ENCODE data around the gene PEF1.

Gene PEF1

DNA sequence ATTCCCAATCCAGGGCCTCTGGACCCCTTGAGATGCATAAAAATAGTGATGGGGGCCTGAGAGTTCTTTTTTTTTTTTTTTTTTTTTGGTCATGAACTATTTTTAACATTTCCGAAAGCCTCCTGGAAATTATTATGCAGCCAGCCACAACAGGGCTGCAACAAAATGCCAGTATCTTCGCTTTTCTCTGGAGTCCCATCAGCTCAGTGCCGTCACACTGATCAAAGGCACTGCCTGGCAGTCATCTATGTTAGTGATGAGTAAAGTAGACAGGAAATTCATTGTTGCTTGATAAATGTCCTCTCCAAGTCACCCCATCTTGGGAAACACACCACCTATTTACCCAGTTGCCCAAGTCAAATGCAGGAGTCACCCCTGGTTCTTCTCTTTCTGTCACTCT lies 15.2 kb upstream of the PEF1 start:
- H3K4me3 ChIP-seq (ENCODE audit: low read depth, low read length): no peak overlapping the region
- TF ChIP-seq, protein P1, sequence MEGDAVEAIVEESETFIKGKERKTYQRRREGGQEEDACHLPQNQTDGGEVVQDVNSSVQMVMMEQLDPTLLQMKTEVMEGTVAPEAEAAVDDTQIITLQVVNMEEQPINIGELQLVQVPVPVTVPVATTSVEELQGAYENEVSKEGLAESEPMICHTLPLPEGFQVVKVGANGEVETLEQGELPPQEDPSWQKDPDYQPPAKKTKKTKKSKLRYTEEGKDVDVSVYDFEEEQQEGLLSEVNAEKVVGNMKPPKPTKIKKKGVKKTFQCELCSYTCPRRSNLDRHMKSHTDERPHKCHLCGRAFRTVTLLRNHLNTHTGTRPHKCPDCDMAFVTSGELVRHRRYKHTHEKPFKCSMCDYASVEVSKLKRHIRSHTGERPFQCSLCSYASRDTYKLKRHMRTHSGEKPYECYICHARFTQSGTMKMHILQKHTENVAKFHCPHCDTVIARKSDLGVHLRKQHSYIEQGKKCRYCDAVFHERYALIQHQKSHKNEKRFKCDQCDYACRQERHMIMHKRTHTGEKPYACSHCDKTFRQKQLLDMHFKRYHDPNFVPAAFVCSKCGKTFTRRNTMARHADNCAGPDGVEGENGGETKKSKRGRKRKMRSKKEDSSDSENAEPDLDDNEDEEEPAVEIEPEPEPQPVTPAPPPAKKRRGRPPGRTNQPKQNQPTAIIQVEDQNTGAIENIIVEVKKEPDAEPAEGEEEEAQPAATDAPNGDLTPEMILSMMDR (IDR thresholded peaks at IDR 0.05; ENCODE audit: low read depth, low read length, missing control alignments): no peak
- in situ Hi-C loops (cut with HindIII; ENCODE audit: low sequenced_read_pairs): loop anchor here (25.0 kb wide), 1 partner anchor 302 kb away; no protein-coding TSS in a partner anchor
- DNase-seq (ENCODE audit: low read depth): no peak

DNA sequence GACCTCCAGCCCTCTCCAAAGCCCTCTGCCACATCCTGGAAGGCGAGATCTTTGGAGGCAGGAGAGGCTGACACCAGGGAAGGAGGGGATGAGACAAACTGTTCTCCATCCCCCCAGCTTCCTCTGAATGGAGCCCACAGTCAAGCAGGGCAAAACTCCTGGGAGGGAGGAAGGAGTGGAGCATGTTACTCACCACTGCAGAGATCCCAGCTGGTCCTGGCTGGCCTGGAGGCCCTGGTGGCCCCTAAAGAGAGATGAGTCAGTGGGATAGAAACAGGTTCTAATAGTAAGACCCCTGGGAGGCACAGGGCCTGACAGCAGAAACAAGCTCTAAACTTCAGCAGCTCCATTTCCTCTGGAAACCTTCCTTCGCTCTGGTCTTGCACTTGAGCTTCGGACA lies 14.0 kb upstream of the PEF1 start:
- TF ChIP-seq, protein P1 (IDR thresholded peaks at IDR 0.05; ENCODE audit: low read depth, low read length, missing control alignments): no peak
- DNase-seq (ENCODE audit: low read depth): no peak
- no peak overlapping the region for H3K4me3 ChIP-seq (ENCODE audit: low read depth, low read length)
- in situ Hi-C loops (cut with HindIII; ENCODE audit: low sequenced_read_pairs): loop anchor here (25.0 kb wide), 1 partner anchor 304 kb away; no protein-coding TSS in a partner anchor

DNA sequence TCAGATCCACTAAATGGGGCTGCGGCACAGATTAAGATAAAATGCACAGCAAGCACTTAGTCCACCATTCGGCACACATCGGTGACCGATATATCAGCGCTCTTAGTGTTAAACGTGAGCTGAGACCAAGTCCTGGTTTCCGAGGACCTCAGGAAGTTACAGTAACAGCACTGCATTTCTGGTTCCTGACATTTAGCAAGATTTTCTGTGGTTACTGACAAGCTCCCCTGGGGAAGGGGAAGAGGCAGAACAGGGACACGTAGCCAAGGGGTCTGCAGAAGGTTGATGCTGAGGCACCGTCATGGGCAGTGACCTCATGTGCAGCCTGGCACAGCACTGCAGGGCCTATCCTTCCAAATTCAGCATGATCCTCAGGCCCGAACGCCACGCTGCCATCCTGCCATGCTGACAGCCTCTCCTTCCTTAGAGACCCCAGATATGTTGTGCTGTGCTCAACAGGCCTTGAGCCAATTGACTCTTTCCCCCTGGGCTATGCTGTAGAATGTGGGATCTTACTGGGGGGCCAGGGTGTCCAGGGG lies 13.4 kb upstream of the PEF1 start:
- H3K4me3 ChIP-seq (ENCODE audit: low read depth, low read length): no peak overlapping the region
- in situ Hi-C loops (cut with HindIII; ENCODE audit: low sequenced_read_pairs): loop anchor here (25.0 kb wide), 1 partner anchor 304 kb away; no protein-coding TSS in a partner anchor
- TF ChIP-seq, protein P1 (IDR thresholded peaks at IDR 0.05; ENCODE audit: low read depth, low read length, missing control alignments): no peak
- no peak for DNase-seq (ENCODE audit: low read depth)

DNA sequence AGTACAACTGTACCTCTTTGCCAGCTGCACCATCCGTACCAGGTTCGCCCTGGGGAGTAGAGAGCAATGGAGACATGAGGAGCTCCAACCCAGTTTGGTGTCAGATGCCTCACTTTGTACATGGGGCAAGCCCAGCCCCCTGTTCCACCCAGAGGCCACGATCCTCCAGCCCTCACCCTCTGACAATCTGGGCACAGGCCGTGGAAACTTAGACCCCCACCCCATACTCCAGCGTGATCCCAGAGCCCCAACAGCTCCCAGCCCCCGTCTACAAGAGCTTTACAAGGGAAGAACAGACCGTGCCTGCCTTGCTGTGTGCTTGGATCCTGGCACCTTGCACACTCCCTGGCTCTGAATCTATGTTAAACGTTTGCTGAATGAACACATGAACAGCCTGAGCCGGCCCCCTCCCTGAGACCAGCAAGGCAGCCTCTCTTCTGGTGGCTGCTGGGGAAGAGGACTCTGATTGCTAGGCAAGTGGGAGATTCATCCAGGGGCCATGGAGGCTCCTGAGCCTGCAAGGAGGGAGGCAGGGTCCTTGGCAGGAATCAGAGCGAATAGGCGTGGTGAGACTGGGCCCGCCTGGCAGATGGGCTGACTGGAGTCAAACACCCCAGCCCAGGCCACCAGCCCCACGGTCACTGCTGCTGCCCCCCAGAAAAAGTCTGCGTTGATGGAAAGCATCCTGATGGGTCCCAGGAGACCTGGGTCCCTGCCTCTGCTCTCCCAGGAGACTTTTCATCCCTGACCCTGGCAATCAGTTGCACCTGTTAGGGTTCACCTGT lies 12.5 kb upstream of the PEF1 start:
- TF ChIP-seq, protein P1 (IDR thresholded peaks at IDR 0.05; ENCODE audit: low read depth, low read length, missing control alignments): no peak
- no peak overlapping the region for H3K4me3 ChIP-seq (ENCODE audit: low read depth, low read length)
- in situ Hi-C loops (cut with HindIII; ENCODE audit: low sequenced_read_pairs): loop anchor here (25.0 kb wide), 1 partner anchor 305 kb away; no protein-coding TSS in a partner anchor
- no peak for DNase-seq (ENCODE audit: low read depth)

DNA sequence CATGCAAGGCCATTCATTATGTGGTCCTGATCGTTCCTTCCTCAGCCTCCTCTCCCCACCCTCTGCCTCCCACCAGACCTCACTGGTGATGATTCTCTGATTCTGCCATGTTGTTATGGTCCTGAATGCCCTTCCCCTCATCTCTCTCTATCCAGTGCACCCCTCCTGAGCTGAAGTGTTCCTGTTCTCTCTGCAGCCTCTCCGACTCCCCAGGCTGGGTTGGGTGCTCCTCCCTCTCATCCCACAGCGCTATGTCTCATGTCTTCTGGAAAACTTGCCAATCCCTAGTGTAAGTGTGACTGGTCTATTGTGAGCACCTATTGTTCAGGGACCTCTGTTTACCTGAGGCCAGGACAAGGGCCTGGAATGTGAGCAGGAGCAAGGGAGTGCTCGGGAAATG lies 11.1 kb upstream of the PEF1 start:
- TF ChIP-seq, protein P1 (IDR thresholded peaks at IDR 0.05; ENCODE audit: low read depth, low read length, missing control alignments): no peak

DNA sequence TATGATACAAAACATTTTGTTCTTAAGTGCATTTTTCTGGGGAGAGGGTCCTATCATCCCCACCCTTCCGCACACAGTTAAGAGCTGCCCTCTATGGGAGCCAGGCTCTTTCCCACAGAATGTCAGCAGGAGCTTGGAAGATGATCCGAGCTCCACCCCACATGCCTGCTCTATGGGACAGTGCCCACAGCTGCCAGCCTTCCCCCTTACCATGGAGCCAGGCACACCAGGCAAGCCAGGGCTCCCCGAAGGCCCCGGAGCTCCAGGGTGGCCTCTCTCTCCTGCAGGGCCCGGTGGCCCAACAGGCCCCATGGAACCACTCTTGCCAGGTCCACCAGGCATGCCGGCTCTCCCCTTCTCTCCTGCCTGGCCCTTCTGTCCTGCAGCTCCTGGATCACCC lies 10.4 kb upstream of the PEF1 start:
- no peak for DNase-seq (ENCODE audit: low read depth)
- TF ChIP-seq, protein P1 (IDR thresholded peaks at IDR 0.05; ENCODE audit: low read depth, low read length, missing control alignments): no peak
- in situ Hi-C loops (cut with HindIII; ENCODE audit: low sequenced_read_pairs): loop anchor here (25.0 kb wide), 1 partner anchor 307 kb away; no protein-coding TSS in a partner anchor
- no peak overlapping the region for H3K4me3 ChIP-seq (ENCODE audit: low read depth, low read length)

More for the DNA sequence above, 11.1 kb upstream of the PEF1 start:
- in situ Hi-C loops (cut with HindIII; ENCODE audit: low sequenced_read_pairs): loop anchor here (25.0 kb wide), 1 partner anchor 307 kb away; no protein-coding TSS in a partner anchor
- DNase-seq (ENCODE audit: low read depth): no peak
- no peak overlapping the region for H3K4me3 ChIP-seq (ENCODE audit: low read depth, low read length)
